Spleen (tissue), 11 donors: ENCODE data around the gene GCC2. TPM values are rescaled to one million over a fixed set of nuclear protein-coding genes. Genes with fewer than 3 reads are reported as not detected.
A peak's percentile ranks its signal among the peaks of the same experiment; 100 is the strongest.

Experiments
- DNase-seq: peaks from one replicate; pipeline ENCODE4 v3.0.0-alpha.2; 2020
- H3K27ac ChIP-seq, 8 donors: fragments of 200-600 bp; sonication (generic) in 7 of 8; 1 replicate in 4 of 8; 2 replicates in 4 of 8; pipeline versions ENCODE4 v1.5.0 to v1.8.0; 2016 to 2021; ENCODE audit warnings: inconsistent platforms in 4 of 8, mild to moderate bottlenecking in 4 of 8, moderate library complexity in 1 of 8
- H3K27me3 ChIP-seq, 7 donors: fragments of 200-600 bp; sonication (generic) in 6 of 7; replicated peaks in 1 of 7; 1 replicate in 4 of 7; 2 replicates in 3 of 7; pipeline versions ENCODE4 v1.5.0 to v1.8.0; 2016 to 2021; ENCODE audit warnings: inconsistent platforms in 3 of 7, mild to moderate bottlenecking in 1 of 7
- H3K36me3 ChIP-seq, 6 donors: fragments of 200-600 bp; sonication (generic) in 5 of 6; 1 replicate in 4 of 6; 2 replicates in 2 of 6; pipeline versions ENCODE4 v1.5.0 to v1.8.0; 2016 to 2021; ENCODE audit warnings: inconsistent platforms in 2 of 6
- H3K4me1 ChIP-seq, 6 donors: fragments of 200-600 bp; sonication (generic) in 5 of 6; 1 replicate in 3 of 6; 2 replicates in 3 of 6; pipeline versions ENCODE4 v1.5.0 to v1.8.0; 2016 to 2021; ENCODE audit warnings: inconsistent platforms in 3 of 6
- H3K4me3 ChIP-seq, 8 donors: fragments of 200-600 bp; sonication (generic) in 7 of 8; 1 replicate in 4 of 8; 2 replicates in 4 of 8; pipeline versions ENCODE4 v1.5.0 to v1.8.0; 2016 to 2021; ENCODE audit warnings: inconsistent platforms in 4 of 8, mild to moderate bottlenecking in 4 of 8, moderate library complexity in 2 of 8
- H3K9me3 ChIP-seq, 8 donors: fragments of 200-600 bp; sonication (generic) in 7 of 8; 1 replicate in 4 of 8; 2 replicates in 4 of 8; pipeline versions ENCODE4 v1.5.0 to v1.8.0; 2016 to 2021; ENCODE audit warnings: inconsistent platforms in 4 of 8
- POLR2A ChIP-seq, 3 donors: fragments of 450-650 bp; IDR thresholded peaks; one replicate each; pipeline ENCODE4 v1.5.1; 2017; ENCODE audit warnings: antibody characterized with exemption in 3 of 3, mild to moderate bottlenecking in 1 of 3
- POLR2AphosphoS5 ChIP-seq, 3 donors: sonication (generic); formaldehyde crosslinking; IDR thresholded peaks; one replicate each; pipeline ENCODE4 v1.5.1; 2017; ENCODE audit warnings: antibody characterized with exemption in 3 of 3
- WGBS, 5 donors: extraction: QIAGEN DNeasy Blood & Tissue Kit in 3 of 5; methylation state at CpG; one replicate each; pipeline versions ENCODE4 v1.1.5 to v1.1.7; 2013 to 2018; 5-methylcytosine and 5-hydroxymethylcytosine counted together
- intact Hi-C: fragments of 100-400 bp; cut with DNase I; formaldehyde crosslinking; loops from one replicate; pipeline ENCODE4 v1.15.0; 2023; ENCODE audit warnings: low total_unique reads
- polyA plus RNA-seq, 3 donors: library from polyadenylated mRNA; stranded (reverse); fragments of 200-250 nt; gene quantifications; one replicate each; pipeline ENCODE4 v1.2.1, GENCODE V29; 2013
- total RNA-seq, 7 donors: library from RNA; depleted of rRNA in 3 of 7; stranded (reverse); fragments of >200 nt in 3 of 7; fragmentation: NEBNext Ultra II Directional in 4 of 7; extraction: Animal tissue kit (Norgen Biotek cat#: 25700) in 4 of 7; gene quantifications; one replicate each; pipeline versions ENCODE4 v1.1.0 to v1.2.1, GENCODE V29; 2016 to 2021
- TF ChIP-seq, protein P1 (sequence below), 11 experiments: fragments of 200-600 bp in 7 of 11; fragments of 450-650 bp in 4 of 11; sonication (generic) in 4 of 11; IDR thresholded peaks in 8 of 11; conservative IDR thresholded peaks in 3 of 11; 1 replicate in 7 of 11; 2 replicates in 4 of 11; pipeline versions ENCODE4 v1.4.0 to v1.8.0; 2016 to 2021; ENCODE audit warnings: antibody characterized with exemption in 11 of 11, inconsistent platforms in 4 of 11, mild to moderate bottlenecking in 1 of 11
- donor health status: healthy with polysubstance abuse.
- donor health status: DM: no; HTN: no; CAD: no; lungs with moderate emphysema.
- donor health status: DM: no; HTN: no; CAD: no.
- donor health status: Bipolar disorder and iron deficiency.
- donor health status: healthy.
- donor health status: DM: no; HTN: no; CAD: no.
- donor health status: DM: yes; HTN: yes; CAD: no.

GCC2 gene
- total and polyA plus RNA-seq, 10 donors: 10.1 to 82.6 (median 59.9) TPM

DNA sequence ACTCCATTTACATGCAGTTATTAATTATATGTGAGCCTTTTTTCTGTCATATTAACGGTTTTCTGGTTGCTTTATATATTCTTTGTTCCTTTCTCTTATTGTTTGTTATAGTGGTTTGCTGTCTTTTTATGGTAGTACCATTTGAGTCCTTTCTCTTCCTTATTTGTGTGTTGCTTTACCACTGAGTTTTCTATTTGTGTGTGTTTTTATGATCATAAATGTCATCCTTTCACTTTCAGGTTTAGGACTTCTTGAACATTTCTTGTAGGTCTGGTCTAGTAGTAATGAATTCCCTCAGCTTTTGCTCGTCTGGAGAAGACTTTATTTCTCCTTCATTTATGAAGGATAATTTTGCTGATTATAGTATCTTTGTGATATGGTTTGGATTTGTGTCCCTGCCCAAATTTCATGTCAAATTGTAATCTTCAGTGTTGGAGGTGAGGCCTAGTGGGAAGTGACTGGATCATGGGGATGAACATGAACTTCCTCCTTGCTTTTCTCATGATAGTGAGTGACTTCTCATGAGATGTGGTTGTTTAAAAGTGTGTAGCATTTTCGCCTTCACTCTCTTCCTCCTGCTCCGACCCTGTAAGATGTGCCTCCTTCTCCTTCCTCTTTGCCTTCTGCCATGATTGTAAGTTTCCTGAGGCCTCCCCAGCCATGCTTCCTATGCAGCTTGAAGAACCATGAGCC, 11.5 kb downstream of the GCC2 start:
- intact Hi-C loops: no loop called here
- Histone ChIP-seq H3K4me1 (peaks cover 0 to 7% (median 2%) of the 10 kb centered on the region in 6 donors), H3K27me3 (no peaks in the 10 kb centered on the region), H3K4me3 (no peak overlapping the region), H3K36me3 (peaks cover 11 to 100% (median 67%) of the 10 kb centered on the region in 6 donors), H3K9me3 (peaks cover 0 to 38% (median 25%) of the 10 kb centered on the region in 8 donors), H3K27ac (peak overlapping the region in 1 of 8 donors; percentile 10)
- no peak for DNase-seq
- TF ChIP-seq POLR2A (IDR thresholded peaks at IDR 0.05): no peak
- no peak for TF ChIP-seq POLR2AphosphoS5 (IDR thresholded peaks at IDR 0.05)
- TF ChIP-seq, protein P1, sequence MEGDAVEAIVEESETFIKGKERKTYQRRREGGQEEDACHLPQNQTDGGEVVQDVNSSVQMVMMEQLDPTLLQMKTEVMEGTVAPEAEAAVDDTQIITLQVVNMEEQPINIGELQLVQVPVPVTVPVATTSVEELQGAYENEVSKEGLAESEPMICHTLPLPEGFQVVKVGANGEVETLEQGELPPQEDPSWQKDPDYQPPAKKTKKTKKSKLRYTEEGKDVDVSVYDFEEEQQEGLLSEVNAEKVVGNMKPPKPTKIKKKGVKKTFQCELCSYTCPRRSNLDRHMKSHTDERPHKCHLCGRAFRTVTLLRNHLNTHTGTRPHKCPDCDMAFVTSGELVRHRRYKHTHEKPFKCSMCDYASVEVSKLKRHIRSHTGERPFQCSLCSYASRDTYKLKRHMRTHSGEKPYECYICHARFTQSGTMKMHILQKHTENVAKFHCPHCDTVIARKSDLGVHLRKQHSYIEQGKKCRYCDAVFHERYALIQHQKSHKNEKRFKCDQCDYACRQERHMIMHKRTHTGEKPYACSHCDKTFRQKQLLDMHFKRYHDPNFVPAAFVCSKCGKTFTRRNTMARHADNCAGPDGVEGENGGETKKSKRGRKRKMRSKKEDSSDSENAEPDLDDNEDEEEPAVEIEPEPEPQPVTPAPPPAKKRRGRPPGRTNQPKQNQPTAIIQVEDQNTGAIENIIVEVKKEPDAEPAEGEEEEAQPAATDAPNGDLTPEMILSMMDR (IDR thresholded peaks at IDR 0.05 in 8 of 11, conservative IDR thresholded peaks at IDR 0.05 in 3 of 11): no peak
- WGBS, 5 donors: 60 to 77% (median 67%) methylated on average over 4 of the region's 4 CpGs

DNA sequence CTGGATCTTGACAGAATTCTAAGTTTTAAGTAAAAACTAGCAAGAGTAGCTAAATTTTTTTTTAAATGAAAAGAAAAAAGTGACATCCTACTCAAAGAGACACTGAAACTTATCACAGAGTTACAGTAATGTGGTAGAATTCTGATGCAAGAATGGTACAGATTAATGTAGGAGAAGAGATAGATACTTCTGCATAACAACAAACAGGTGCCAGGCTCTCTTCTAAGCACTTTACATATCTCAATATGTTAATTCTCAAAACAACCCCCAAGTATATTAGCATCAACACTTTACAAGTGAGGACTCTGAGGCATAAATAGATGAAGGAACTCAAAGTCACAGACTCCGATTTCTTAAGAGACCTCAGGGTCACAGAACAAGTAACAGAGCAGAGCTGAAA, 28.1 kb downstream of the GCC2 start:
- Histone ChIP-seq H3K4me1 (no peaks in the 10 kb centered on the region), H3K4me3 (no peak overlapping the region), H3K36me3 (peaks cover 0 to 100% (median 81%) of the 10 kb centered on the region in 6 donors), H3K27me3 (no peaks in the 10 kb centered on the region), H3K9me3 (no peaks in the 10 kb centered on the region), H3K27ac (no peak overlapping the region)
- intact Hi-C loops: no loop called here
- TF ChIP-seq POLR2A (IDR thresholded peaks at IDR 0.05) (no peak), POLR2AphosphoS5 (IDR thresholded peaks at IDR 0.05) (no peak)
- TF ChIP-seq, protein P1 (IDR thresholded peaks at IDR 0.05 in 8 of 11, conservative IDR thresholded peaks at IDR 0.05 in 3 of 11): no peak
- DNase-seq: no peak
- WGBS, 5 donors: 91 to 100% (median 96%) methylated on average over 1 of the region's 1 CpG

DNA sequence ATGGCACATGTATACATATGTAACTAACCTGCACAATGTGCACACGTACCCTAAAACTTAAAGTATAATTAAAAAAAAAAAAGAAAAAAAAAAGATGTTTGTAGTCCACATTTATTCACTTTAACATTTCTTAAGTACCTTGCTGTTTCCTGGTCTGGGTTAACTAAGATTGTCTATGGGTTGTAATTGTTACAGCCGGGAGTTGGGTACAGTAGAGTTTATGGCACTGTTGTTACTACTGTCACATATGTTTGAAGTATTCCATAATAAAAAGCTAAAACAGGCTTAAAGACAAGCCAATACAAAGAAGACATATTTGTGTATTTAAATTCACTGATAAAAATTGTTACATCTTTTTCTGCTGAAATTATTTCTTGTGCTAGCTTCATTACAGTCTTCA, 36.2 kb downstream of the GCC2 start:
- no peak overlapping the region for H3K27ac ChIP-seq
- H3K36me3 ChIP-seq: peaks cover 10 to 97% (median 67%) of the 10 kb centered on the region in 6 donors
- no peaks in the 10 kb centered on the region for H3K27me3 ChIP-seq
- H3K4me3 ChIP-seq: no peak overlapping the region
- WGBS, 5 donors: 92 to 100% (median 98%) methylated on average over 2 of the region's 2 CpGs
- TF ChIP-seq POLR2AphosphoS5 (IDR thresholded peaks at IDR 0.05) (no peak), POLR2A (IDR thresholded peaks at IDR 0.05) (no peak)
- TF ChIP-seq, protein P1 (IDR thresholded peaks at IDR 0.05 in 8 of 11, conservative IDR thresholded peaks at IDR 0.05 in 3 of 11): no peak
- H3K9me3 ChIP-seq: no peaks in the 10 kb centered on the region
- DNase-seq: no peak
- H3K4me1 ChIP-seq: no peaks in the 10 kb centered on the region
- intact Hi-C loops: no loop called here

DNA sequence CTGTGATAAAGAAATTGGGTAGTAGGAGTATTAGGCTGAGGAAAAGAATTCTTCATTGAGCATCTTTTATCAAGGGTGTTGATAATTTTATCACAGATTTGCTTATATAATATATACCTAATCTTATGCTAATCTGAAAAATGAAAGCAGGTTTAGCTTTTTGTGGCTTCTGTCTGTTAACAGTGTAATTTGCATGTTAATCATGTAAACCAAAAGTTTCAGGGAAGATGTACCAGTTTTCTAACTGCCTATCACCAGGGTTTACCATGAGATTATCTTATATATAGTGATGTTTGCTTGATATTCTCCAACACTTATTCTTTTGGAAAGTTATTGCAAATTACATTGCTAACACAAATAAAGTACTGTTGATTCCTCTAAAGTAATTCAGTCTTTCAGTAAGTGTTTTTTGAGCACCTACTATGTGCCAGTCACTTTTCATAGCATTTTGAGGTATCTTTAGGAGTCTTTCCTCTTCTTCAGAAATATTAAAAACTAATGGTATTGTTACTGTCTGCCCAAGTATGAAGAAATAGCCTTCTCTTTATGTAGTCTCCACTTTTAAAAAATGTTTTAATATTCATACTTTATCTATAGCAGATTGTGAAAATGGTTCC, 41.6 kb downstream of the GCC2 start:
- DNase-seq: no peak
- Histone ChIP-seq H3K4me1 (no peaks in the 10 kb centered on the region), H3K36me3 (peaks cover 6 to 100% (median 74%) of the 10 kb centered on the region in 6 donors), H3K27me3 (no peaks in the 10 kb centered on the region), H3K27ac (no peak overlapping the region), H3K4me3 (no peak overlapping the region), H3K9me3 (no peaks in the 10 kb centered on the region)
- intact Hi-C loops: no loop called here
- no peak for TF ChIP-seq POLR2AphosphoS5 (IDR thresholded peaks at IDR 0.05)
- TF ChIP-seq POLR2A (IDR thresholded peaks at IDR 0.05): no peak
- TF ChIP-seq, protein P1 (IDR thresholded peaks at IDR 0.05 in 8 of 11, conservative IDR thresholded peaks at IDR 0.05 in 3 of 11): no peak
